ENCODE measurements around the gene RSBN1. TPM values are rescaled to one million over a fixed set of nuclear protein-coding genes. Genes with fewer than 3 reads are reported as not detected.
A peak's percentile ranks its signal among the peaks of the same experiment; 100 is the strongest.

Gene RSBN1
- total and polyA plus RNA-seq, 8 donors, result 15.6 to 26.8 (median 23.8) TPM

- intact Hi-C loops (cut with DNase I), result no loop called here
- Histone ChIP-seq H3K36me3 (peaks cover 0 to 14% of the 10 kb centered on the region in 2 donors), H3K27ac (peak overlapping the region in 1 of 2 donors; percentile 87), H3K4me3 (no peak overlapping the region), H3K4me1 (peaks cover 34 to 59% of the 10 kb centered on the region in 2 donors), H3K9me3 (no peaks in the 10 kb centered on the region), H3K27me3 (no peaks in the 10 kb centered on the region)
- TF ChIP-seq CTCF (IDR thresholded peaks at IDR 0.05), result no peak
- ATAC-seq, result no peak
- DNase-seq, result no peak
Observed at GRCh38 chr1:113780374-113781146, 31.7 kb downstream of the RSBN1 start.

GRCh38 chr1:113779542-113779941 lies 32.7 kb downstream of the RSBN1 start:
- TF ChIP-seq CTCF (IDR thresholded peaks at IDR 0.05), result no peak
- peaks cover 34 to 49% of the 10 kb centered on the region in 2 donors for H3K4me1 ChIP-seq

GRCh38 chr1:113777561-113777960 lies 34.7 kb downstream of the RSBN1 start:
- Histone ChIP-seq H3K9me3 (no peaks in the 10 kb centered on the region), H3K4me3 (no peak overlapping the region), H3K27me3 (no peaks in the 10 kb centered on the region), H3K27ac (no peak overlapping the region), H3K4me1 (peaks cover 17 to 29% of the 10 kb centered on the region in 2 donors), H3K36me3 (peaks cover 0 to 39% of the 10 kb centered on the region in 2 donors)
- DNase-seq (no peak), ATAC-seq (no peak)
- TF ChIP-seq CTCF (IDR thresholded peaks at IDR 0.05), result no peak
- intact Hi-C loops (cut with DNase I), result no loop called here

More at GRCh38 chr1:113779542-113779941, 32.7 kb downstream of the RSBN1 start:
- no peaks in the 10 kb centered on the region for H3K9me3 ChIP-seq
- DNase-seq, result no peak
- H3K27me3 ChIP-seq, result no peaks in the 10 kb centered on the region
- ATAC-seq, result no peak
- H3K27ac ChIP-seq, result no peak overlapping the region
- peaks cover 0 to 24% of the 10 kb centered on the region in 2 donors for H3K36me3 ChIP-seq
- intact Hi-C loops (cut with DNase I), result no loop called here
- no peak overlapping the region for H3K4me3 ChIP-seq

GRCh38 chr1:113770031-113770430 lies 42.2 kb downstream of the RSBN1 start:
- Histone ChIP-seq H3K9me3 (no peaks in the 10 kb centered on the region), H3K4me1 (peaks cover 0 to 12% of the 10 kb centered on the region in 2 donors), H3K36me3 (peaks cover 0 to 50% of the 10 kb centered on the region in 2 donors), H3K4me3 (no peak overlapping the region), H3K27me3 (no peaks in the 10 kb centered on the region), H3K27ac (peak overlapping the region in 1 of 2 donors; percentile 0)
- ATAC-seq (no peak), DNase-seq (no peak)
- no peak for TF ChIP-seq CTCF (IDR thresholded peaks at IDR 0.05)
- intact Hi-C loops (cut with DNase I), result no loop called here

- ATAC-seq, result no peak
- Histone ChIP-seq H3K4me1 (peaks cover 0 to 12% of the 10 kb centered on the region in 2 donors), H3K4me3 (no peak overlapping the region), H3K36me3 (peaks cover 0 to 48% of the 10 kb centered on the region in 2 donors), H3K27me3 (no peaks in the 10 kb centered on the region), H3K9me3 (no peaks in the 10 kb centered on the region), H3K27ac (peak overlapping the region in 1 of 2 donors; percentile 0)
- intact Hi-C loops (cut with DNase I), result no loop called here
- no peak for TF ChIP-seq CTCF (IDR thresholded peaks at IDR 0.05)
- no peak for DNase-seq
Observed at GRCh38 chr1:113769601-113769970, 42.7 kb downstream of the RSBN1 start.

Data from left lung (tissue), 10 donors.